HepG2 (cell line): ENCODE results near the gene CDC20B.

Source experiments
- NR3C1 ChIP-seq: sonication (generic); formaldehyde crosslinking; IDR thresholded peaks from 2 replicates; pipeline ENCODE4 v1.4.0; 2020; ENCODE audit warnings: missing genetic modification reagents
- RXRA ChIP-seq: sonication (generic); formaldehyde crosslinking; IDR thresholded peaks from 2 replicates; pipeline ENCODE4 v1.5.1; 2020; ENCODE audit warnings: missing genetic modification reagents
- TF ChIP-seq, protein P1 (sequence below): IDR thresholded peaks from 2 replicates; pipeline ENCODE4 v1.6.1; 2012; ENCODE audit warnings: inconsistent platforms

DNA sequence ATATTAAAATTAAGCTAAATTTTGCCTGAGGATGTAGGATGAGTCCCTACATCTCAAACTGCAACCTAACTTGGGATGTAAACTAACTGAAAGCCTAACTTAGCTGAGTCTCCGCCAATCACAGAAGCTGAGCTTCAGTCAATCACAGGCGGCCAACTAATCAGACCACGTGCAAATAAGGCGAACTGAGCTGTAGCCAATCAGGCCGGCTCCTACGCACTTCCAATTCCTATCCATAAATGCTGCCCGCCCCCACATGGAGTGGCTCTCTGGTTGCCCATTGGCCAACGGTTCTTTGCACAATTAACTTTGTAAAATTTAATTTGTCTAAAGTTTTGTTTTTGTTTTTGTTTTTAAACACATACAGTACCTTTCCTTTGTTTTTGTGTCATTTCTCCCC lies 26.9 kb downstream of the CDC20B start:
- TF ChIP-seq, protein P1, sequence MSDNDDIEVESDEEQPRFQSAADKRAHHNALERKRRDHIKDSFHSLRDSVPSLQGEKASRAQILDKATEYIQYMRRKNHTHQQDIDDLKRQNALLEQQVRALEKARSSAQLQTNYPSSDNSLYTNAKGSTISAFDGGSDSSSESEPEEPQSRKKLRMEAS = no peak
- no peak for TF ChIP-seq NR3C1
- no peak for TF ChIP-seq RXRA (CRISPR knock-in tag)
